Transverse colon (tissue), 4 donors: Measurements from ENCODE around the gene GP2. TPM values are rescaled to one million over a fixed set of nuclear protein-coding genes. Genes with fewer than 3 reads are reported as not detected.

Source experiments
- DNase-seq: peaks from one replicate; pipeline ENCODE4 v3.0.0-alpha.2; 2019
- H3K27ac ChIP-seq, 4 donors: fragments of 200-600 bp; sonication (generic); 2 replicates each; pipeline ENCODE4 v1.5.1; 2016 to 2018; ENCODE audit warnings: inconsistent platforms in 4 of 4
- H3K27me3 ChIP-seq: fragments of 200-600 bp; sonication (generic); 2 replicates; pipeline ENCODE4 v1.5.1; 2017; ENCODE audit warnings: inconsistent platforms
- H3K36me3 ChIP-seq, 4 donors: fragments of 200-600 bp; sonication (generic); 2 replicates each; pipeline ENCODE4 v1.5.1; 2017 to 2019; ENCODE audit warnings: inconsistent platforms in 4 of 4
- H3K4me1 ChIP-seq, 4 donors: fragments of 200-600 bp; sonication (generic); 2 replicates each; pipeline ENCODE4 v1.5.1; 2017 to 2020; ENCODE audit warnings: inconsistent platforms in 4 of 4
- H3K4me3 ChIP-seq, 4 donors: fragments of 200-600 bp; sonication (generic); 1 replicate in 1 of 4; 2 replicates in 3 of 4; pipeline versions ENCODE4 v1.5.1 to v1.6.1; 2017 to 2019; ENCODE audit warnings: inconsistent platforms in 4 of 4
- H3K9me3 ChIP-seq, 2 donors: fragments of 200-600 bp; sonication (generic); 2 replicates each; pipeline ENCODE4 v1.5.1; 2017 to 2019; ENCODE audit warnings: inconsistent platforms in 2 of 2
- EP300 ChIP-seq: sonication (generic); formaldehyde crosslinking; IDR thresholded peaks from one replicate; pipeline ENCODE4 v1.6.1; 2017; ENCODE audit warnings: antibody characterized with exemption, low read depth
- POLR2A ChIP-seq: fragments of 450-650 bp; IDR thresholded peaks from one replicate; pipeline ENCODE4 v1.6.1; 2016; ENCODE audit warnings: antibody characterized with exemption, mild to moderate bottlenecking, moderate library complexity
- POLR2AphosphoS5 ChIP-seq, 3 donors: sonication (generic); formaldehyde crosslinking; IDR thresholded peaks; one replicate each; pipeline ENCODE4 v1.6.1; 2016; ENCODE audit warnings: antibody characterized with exemption in 3 of 3
- WGBS, 2 donors: methylation state at CpG; one replicate each; pipeline ENCODE4 v1.1.5; 2018; ENCODE audit warnings: low coverage in 1 of 2; 5-methylcytosine and 5-hydroxymethylcytosine counted together
- in situ Hi-C, 4 donors: fragments of 200-750 bp; cut with MboI; loops; one replicate each; pipeline versions ENCODE4 v1.15.0 to v1.15.1; 2017; ENCODE audit warnings: low sequenced_read_pairs in 3 of 4, low pct_ligation_motif_present in 1 of 4, low pct_unique_long_range_greater_than_20kb in 1 of 4
- intact Hi-C: fragments of 100-400 bp; cut with DNase I; formaldehyde crosslinking; loops from one replicate; pipeline ENCODE4 v1.15.1; 2023; ENCODE audit warnings: low total_unique reads
- total RNA-seq, 4 donors: library from RNA; depleted of rRNA; stranded (reverse); fragments of >200 nt; gene quantifications; one replicate each; pipeline ENCODE4 v1.1.0, GENCODE V29; 2016
- TF ChIP-seq, protein P1 (sequence below), 5 experiments: fragments of 200-600 bp in 3 of 5; fragments of 450-650 bp in 2 of 5; sonication (generic) in 3 of 5; IDR thresholded peaks; 1 replicate in 2 of 5; 2 replicates in 3 of 5; pipeline ENCODE4 v1.5.1; 2016 to 2017; ENCODE audit warnings: antibody characterized with exemption in 5 of 5, inconsistent platforms in 3 of 5, mild to moderate bottlenecking in 2 of 5, moderate library complexity in 1 of 5

The GP2 gene
- total RNA-seq, 4 donors from 2014 or later = 1.8 to 3.0 (median 2.8) TPM

- in situ Hi-C loops (no loop called here), intact Hi-C loops (no loop called here)
- Histone ChIP-seq H3K27me3 (no peaks in the 10 kb centered on the region), H3K4me1 (no peaks in the 10 kb centered on the region), H3K36me3 (no peaks in the 10 kb centered on the region), H3K27ac (no peak overlapping the region), H3K9me3 (no peaks in the 10 kb centered on the region), H3K4me3 (no peak overlapping the region)
- no peak for DNase-seq
- TF ChIP-seq POLR2AphosphoS5 (IDR thresholded peaks at IDR 0.05) = no peak
- 83 to 91% methylated on average over 6 to 11 of the region's 11 CpGs for WGBS, 2 donors
Measured at GRCh38 chr16:20310421-20311395, 16.6 kb downstream of the GP2 start.

DNA sequence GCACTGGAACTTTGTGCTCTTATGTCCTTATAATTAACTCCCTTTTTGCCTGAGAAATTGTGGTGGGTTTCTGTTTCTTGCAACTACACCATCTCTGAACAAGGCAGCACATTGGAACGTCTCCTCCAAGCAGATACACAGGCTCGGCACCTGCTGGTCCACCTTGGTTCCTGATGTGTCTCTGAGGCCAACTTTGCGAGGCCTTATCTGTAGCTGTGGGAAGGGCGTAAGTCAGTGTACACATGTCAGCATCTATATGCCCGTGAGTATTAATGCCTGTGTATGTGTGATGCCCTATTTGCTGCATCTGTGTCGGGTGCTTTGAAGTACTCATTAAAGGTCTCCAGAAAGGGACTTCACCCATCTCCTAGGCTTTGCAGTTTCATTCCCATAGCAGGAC, 17.5 kb downstream of the GP2 start:
- Histone ChIP-seq H3K4me3 (no peak overlapping the region), H3K36me3 (no peaks in the 10 kb centered on the region), H3K27ac (no peak overlapping the region), H3K4me1 (no peaks in the 10 kb centered on the region), H3K27me3 (no peaks in the 10 kb centered on the region), H3K9me3 (no peaks in the 10 kb centered on the region)
- in situ Hi-C loops = loop anchor here in 2 of 4 donors (10.0 kb wide), 1 partner anchor 405 kb away; no protein-coding TSS in a partner anchor
- DNase-seq = no peak
- TF ChIP-seq EP300 (no peak), POLR2AphosphoS5 (IDR thresholded peaks at IDR 0.05) (no peak)
- TF ChIP-seq, protein P1, sequence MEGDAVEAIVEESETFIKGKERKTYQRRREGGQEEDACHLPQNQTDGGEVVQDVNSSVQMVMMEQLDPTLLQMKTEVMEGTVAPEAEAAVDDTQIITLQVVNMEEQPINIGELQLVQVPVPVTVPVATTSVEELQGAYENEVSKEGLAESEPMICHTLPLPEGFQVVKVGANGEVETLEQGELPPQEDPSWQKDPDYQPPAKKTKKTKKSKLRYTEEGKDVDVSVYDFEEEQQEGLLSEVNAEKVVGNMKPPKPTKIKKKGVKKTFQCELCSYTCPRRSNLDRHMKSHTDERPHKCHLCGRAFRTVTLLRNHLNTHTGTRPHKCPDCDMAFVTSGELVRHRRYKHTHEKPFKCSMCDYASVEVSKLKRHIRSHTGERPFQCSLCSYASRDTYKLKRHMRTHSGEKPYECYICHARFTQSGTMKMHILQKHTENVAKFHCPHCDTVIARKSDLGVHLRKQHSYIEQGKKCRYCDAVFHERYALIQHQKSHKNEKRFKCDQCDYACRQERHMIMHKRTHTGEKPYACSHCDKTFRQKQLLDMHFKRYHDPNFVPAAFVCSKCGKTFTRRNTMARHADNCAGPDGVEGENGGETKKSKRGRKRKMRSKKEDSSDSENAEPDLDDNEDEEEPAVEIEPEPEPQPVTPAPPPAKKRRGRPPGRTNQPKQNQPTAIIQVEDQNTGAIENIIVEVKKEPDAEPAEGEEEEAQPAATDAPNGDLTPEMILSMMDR (IDR thresholded peaks at IDR 0.05) = no peak
- intact Hi-C loops = loop anchor here (10.0 kb wide), 1 partner anchor 405 kb away; no protein-coding TSS in a partner anchor
- 86 to 94% methylated on average over 3 to 6 of the region's 6 CpGs for WGBS, 2 donors

- no peak for DNase-seq
- no peak overlapping the region for H3K4me3 ChIP-seq
- no peak overlapping the region for H3K27ac ChIP-seq
- in situ Hi-C loops = loop anchor here in 2 of 4 donors (10.0 kb wide), 1 partner anchor 404 kb away; no protein-coding TSS in a partner anchor
- no peaks in the 10 kb centered on the region for H3K27me3 ChIP-seq
- H3K4me1 ChIP-seq = no peaks in the 10 kb centered on the region
- no peaks in the 10 kb centered on the region for H3K9me3 ChIP-seq
- TF ChIP-seq, protein P1 (IDR thresholded peaks at IDR 0.05) = no peak
- TF ChIP-seq POLR2A (no peak), POLR2AphosphoS5 (IDR thresholded peaks at IDR 0.05) (no peak), EP300 (no peak)
- WGBS, 2 donors = 78 to 89% methylated on average over 4 of the region's 4 CpGs
- intact Hi-C loops = loop anchor here (10.0 kb wide), 1 partner anchor 404 kb away; no protein-coding TSS in a partner anchor
- no peaks in the 10 kb centered on the region for H3K36me3 ChIP-seq
Measured at GRCh38 chr16:20308801-20309590, 18.3 kb downstream of the GP2 start.

- Histone ChIP-seq H3K9me3 (no peaks in the 10 kb centered on the region), H3K36me3 (no peaks in the 10 kb centered on the region), H3K27ac (no peak overlapping the region), H3K4me3 (no peak overlapping the region), H3K4me1 (no peaks in the 10 kb centered on the region), H3K27me3 (no peaks in the 10 kb centered on the region)
- intact Hi-C loops (loop anchor here (10.0 kb wide), 1 partner anchor 403 kb away; no protein-coding TSS in a partner anchor), in situ Hi-C loops (loop anchor here in 2 of 4 donors (10.0 kb wide), 1 partner anchor 403 kb away; no protein-coding TSS in a partner anchor)
- no peak for TF ChIP-seq POLR2A
- TF ChIP-seq EP300 = no peak
- no peak for TF ChIP-seq POLR2AphosphoS5 (IDR thresholded peaks at IDR 0.05)
- TF ChIP-seq, protein P1 (IDR thresholded peaks at IDR 0.05) = no peak
- DNase-seq = no peak
- WGBS, 2 donors = 74 to 83% methylated on average over 4 of the region's 4 CpGs
Measured at GRCh38 chr16:20308266-20308665, 19.0 kb downstream of the GP2 start.
